BJ (cell line): ENCODE data around the gene PIN1. TPM values are rescaled to one million over a fixed set of nuclear protein-coding genes. Genes with fewer than 3 reads are reported as not detected.
"Not testable (repeated sequence)": the region's sequence is repeated elsewhere in the genome, so short reads cannot be mapped to it uniquely, and the experiment has no call there.

Experiments used
- CTCF ChIA-PET: fragments of 350-600 bp; formaldehyde crosslinking; extraction: SDS; loops from one replicate; lab custom pipeline; 2021; ENCODE audit warnings: antibody characterized with exemption, inconsistent platforms; lab: Yijun Ruan, JAX
- POLR2A ChIA-PET: fragments of 300-600 bp; sonication (Branson Sonifier 250); formaldehyde crosslinking; extraction: SDS; loops from one replicate; lab custom pipeline; 2021; ENCODE audit warnings: antibody characterized with exemption; lab: Charles Lee
- DNase-seq: peaks from one replicate; pipeline ENCODE4 v3.0.0-alpha.2; 2011; ENCODE audit warnings: low read depth
- H3K27me3 ChIP-seq: 2 replicates; pipeline ENCODE4 v1.6.0; 2011; ENCODE audit warnings: low read length; ENCODE audit not compliant: control insufficient read depth, insufficient read depth
- H3K36me3 ChIP-seq: 2 replicates; pipeline ENCODE4 v1.5.1; 2011; ENCODE audit warnings: low read length; ENCODE audit not compliant: control insufficient read depth, insufficient read depth
- H3K4me3 ChIP-seq: 2 replicates; pipeline ENCODE4 v1.5.1; 2011; ENCODE audit warnings: low read depth, mild to moderate bottlenecking, control low read depth, low read length
- polyA plus RNA-seq: library from polyadenylated mRNA; depleted of rRNA; stranded (reverse); fragments of >200 nt; gene quantifications from 2 replicates; pipeline ENCODE4 v1.2.3, GENCODE V29; 2011
- TF ChIP-seq, protein P1 (sequence below): IDR thresholded peaks from 2 replicates; pipeline ENCODE4 v1.5.1; 2011; ENCODE audit warnings: low read depth, mild to moderate bottlenecking, control low read depth, inconsistent platforms, low read length, moderate library complexity; ENCODE audit not compliant: insufficient read depth

Gene PIN1
- polyA plus RNA-seq, 1 experiment: 89.6 TPM

DNA sequence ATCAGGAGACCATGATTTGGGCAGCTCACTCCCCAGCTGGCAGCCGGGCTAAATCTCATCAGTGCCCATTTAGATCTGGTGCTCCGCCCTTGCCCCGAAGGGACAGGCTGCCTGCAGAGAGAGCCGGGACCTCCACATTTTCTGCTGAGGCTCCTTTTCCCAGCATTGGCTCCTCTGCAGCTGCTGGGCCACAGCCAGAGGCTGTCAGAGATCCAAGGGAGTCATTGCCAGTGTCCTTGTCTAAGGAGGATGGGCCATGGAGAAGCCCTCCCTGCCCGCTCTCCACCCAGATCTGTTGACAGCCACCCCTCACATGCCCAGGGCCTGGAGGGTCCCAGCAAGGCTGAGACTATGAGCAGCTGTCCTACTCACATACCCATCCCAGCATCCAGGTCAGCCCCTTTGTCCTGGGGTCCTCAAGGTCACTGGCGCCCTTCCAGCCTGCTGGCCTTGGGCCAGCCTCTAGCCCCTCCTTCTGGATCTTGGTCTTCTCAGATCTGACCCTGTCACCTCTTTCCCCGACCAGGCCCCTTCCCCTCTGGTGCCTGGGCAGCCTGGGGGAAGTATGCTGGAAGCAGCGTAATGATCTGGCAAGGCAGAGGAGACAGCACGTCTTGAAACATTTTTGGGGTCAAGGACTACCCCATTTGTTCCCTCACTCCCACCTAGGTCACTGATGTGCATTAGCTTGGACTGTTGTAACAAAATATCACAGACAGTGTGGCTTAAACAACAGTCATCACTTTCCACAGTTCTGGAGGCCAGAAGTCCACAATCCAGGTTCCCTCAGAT is 7.9 kb downstream of the PIN1 start:
- Histone ChIP-seq H3K4me3 (no peak overlapping the region), H3K36me3 (peaks cover 34% of the 10 kb centered on the region), H3K27me3 (no peaks in the 10 kb centered on the region)
- DNase-seq: no peak
- ChIA-PET CTCF (no interaction called here), POLR2A (no interaction called here)
- TF ChIP-seq, protein P1, sequence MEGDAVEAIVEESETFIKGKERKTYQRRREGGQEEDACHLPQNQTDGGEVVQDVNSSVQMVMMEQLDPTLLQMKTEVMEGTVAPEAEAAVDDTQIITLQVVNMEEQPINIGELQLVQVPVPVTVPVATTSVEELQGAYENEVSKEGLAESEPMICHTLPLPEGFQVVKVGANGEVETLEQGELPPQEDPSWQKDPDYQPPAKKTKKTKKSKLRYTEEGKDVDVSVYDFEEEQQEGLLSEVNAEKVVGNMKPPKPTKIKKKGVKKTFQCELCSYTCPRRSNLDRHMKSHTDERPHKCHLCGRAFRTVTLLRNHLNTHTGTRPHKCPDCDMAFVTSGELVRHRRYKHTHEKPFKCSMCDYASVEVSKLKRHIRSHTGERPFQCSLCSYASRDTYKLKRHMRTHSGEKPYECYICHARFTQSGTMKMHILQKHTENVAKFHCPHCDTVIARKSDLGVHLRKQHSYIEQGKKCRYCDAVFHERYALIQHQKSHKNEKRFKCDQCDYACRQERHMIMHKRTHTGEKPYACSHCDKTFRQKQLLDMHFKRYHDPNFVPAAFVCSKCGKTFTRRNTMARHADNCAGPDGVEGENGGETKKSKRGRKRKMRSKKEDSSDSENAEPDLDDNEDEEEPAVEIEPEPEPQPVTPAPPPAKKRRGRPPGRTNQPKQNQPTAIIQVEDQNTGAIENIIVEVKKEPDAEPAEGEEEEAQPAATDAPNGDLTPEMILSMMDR: no peak

DNA sequence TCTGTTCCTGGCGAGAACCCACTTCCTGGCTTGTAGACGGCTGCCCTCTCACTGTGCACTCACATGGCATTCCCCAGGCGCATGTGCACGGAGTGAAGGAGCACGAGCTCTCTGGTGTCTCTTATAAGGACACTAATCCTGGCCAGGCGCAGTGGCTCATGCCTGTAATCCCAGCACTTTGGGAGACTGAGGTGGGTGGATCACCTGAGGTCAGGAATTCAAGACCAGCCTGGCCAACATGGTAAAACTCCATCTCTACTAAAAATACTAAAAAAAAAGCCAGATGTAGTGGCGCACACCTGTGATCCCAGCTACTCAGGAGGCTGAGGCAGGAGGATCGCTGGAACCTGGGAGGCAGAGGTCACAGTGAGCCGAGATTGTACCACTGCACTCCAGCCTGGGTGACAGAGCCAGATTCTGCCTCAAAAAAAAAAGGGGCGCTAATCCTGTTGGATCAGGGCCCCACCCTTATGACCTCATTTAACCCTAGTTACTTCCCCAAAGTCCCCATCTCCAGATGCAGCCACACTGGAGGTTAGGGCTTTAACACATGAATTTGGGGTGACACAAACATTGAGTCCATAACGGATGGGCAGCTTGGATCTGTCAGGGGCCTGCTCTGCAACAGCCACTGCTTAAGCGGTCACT is 8.6 kb downstream of the PIN1 start:
- H3K4me3 ChIP-seq, POLR2A ChIA-PET, H3K27me3 ChIP-seq, DNase-seq, CTCF ChIA-PET: not testable (repeated sequence)
- peaks cover 36% of the 10 kb centered on the region for H3K36me3 ChIP-seq

DNA sequence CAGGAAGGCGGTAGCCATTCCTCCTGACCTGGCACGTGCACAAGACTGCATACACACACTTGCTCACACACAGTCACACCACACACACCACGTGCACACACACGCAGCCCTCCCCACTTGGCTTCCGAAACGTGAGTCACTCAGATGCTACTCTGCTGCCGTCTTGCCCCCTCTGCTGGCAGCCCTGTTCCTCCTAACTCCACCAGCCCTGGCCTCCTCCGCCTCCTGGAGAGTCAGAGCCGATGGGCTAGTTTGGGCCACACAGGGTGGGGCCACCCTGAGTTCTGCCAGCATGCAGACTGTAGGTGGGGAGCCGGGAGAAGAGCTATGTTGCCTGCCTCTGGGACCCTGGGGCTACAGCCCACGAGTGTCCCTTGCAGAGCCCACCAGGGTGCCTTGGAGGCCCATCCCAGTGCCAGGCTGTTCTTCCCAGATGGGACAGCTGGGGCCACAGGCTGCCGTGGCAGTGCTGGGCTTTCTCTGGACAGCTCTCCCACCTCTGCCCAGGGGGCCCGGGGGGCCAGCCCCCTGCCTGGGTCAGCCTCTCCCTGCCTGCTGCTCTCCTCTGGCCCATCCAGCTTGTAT is 12.1 kb downstream of the PIN1 start:
- peak; percentile 66 for DNase-seq
- TF ChIP-seq, protein P1: peak; percentile 94
- POLR2A ChIA-PET: no interaction called here
- no peak overlapping the region for H3K4me3 ChIP-seq
- no peaks in the 10 kb centered on the region for H3K27me3 ChIP-seq
- H3K36me3 ChIP-seq: peaks cover 25% of the 10 kb centered on the region
- CTCF ChIA-PET: interaction anchor here (0.9 to 1.3 kb wide), 4 partner anchors 8 to 26 kb away, joined by 3 to 8 read pairs (median 4); no protein-coding TSS in a partner anchor

DNA sequence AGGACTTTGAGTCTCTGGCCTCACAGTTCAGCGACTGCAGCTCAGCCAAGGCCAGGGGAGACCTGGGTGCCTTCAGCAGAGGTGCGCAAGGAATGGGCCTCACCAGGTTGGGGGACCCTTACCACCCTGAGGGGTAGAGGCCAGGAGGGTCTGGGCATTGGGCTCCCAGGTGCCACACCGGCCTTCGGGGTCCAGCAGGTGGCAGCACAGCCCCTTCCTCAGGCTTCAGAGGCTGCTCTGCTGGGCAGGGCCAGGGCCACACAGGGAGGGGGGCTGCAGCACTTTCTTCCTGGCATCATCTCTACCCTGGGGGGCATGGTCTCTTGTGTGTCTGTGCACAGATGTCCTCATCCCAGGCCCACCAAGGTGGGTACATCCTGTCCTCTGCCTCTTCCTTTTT is 12.9 kb downstream of the PIN1 start:
- Histone ChIP-seq H3K27me3 (no peaks in the 10 kb centered on the region), H3K36me3 (peaks cover 18% of the 10 kb centered on the region), H3K4me3 (no peak overlapping the region)
- POLR2A ChIA-PET: no interaction called here
- CTCF ChIA-PET: interaction anchor here (0.6 to 1.3 kb wide), 5 partner anchors 9 to 1521 kb away, joined by 3 to 8 read pairs (median 4); no protein-coding TSS in a partner anchor
- DNase-seq: no peak
- TF ChIP-seq, protein P1: peak; percentile 39

DNA sequence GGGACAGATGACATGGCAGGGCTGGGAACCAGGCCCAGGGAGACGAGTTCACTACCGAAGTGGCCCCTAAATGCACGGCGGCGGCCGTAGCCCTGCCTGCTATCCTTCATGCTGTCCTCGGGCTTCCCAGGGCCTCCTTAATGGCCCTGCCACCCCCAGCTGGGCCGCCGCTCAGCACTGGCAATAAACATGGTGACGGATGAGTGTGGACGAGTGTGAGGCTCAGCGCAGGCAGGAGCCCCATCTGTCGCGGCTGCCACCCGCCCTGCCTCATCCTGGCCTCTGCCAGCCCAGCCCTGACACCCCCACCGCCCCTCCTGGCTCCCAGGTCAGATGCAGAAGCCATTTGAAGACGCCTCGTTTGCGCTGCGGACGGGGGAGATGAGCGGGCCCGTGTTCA is 13.6 kb downstream of the PIN1 start:
- ChIA-PET CTCF (no interaction called here), POLR2A (no interaction called here)
- TF ChIP-seq, protein P1: no peak
- Histone ChIP-seq H3K27me3 (no peaks in the 10 kb centered on the region), H3K36me3 (peaks cover 15% of the 10 kb centered on the region), H3K4me3 (no peak overlapping the region)
- no peak for DNase-seq
